IMR-90 (cell line): Measurements from ENCODE around the gene LRRC31. TPM values are rescaled to one million over a fixed set of nuclear protein-coding genes. Genes with fewer than 3 reads are reported as not detected.

Experiments used
- ATAC-seq: fragments of 200-7000 bp; cut with Tn5 transposase; 2 replicates; pipeline ENCODE4 v1.9.1; 2020; ENCODE audit warnings: low read depth, mild to moderate bottlenecking, moderate library complexity
- BruUV-seq: library from RNA; stranded (reverse); fragments of 400-500 nt; replicated peaks from 2 replicates; lab custom pipeline; 2021; lab: Mats Ljungman, UMichigan
- CTCF ChIA-PET: fragments of 300-600 bp; formaldehyde crosslinking; extraction: SDS; loops from one replicate; lab custom pipeline; 2021; ENCODE audit warnings: antibody characterized with exemption; lab: Yijun Ruan, JAX
- POLR2A ChIA-PET: fragments of 300-600 bp; sonication (Branson Sonifier 250); formaldehyde crosslinking; loops from one replicate; lab custom pipeline; 2022; ENCODE audit warnings: antibody characterized with exemption; ENCODE audit not compliant: unreplicated experiment; lab: Charles Lee
- DNase-seq: peaks from one replicate; pipeline ENCODE4 v3.0.0; 2013
- H2AFZ ChIP-seq: replicated peaks from 2 replicates; pipeline ENCODE3; 2013; ENCODE audit warnings: low read length, mild to moderate bottlenecking; ENCODE audit not compliant: poor library complexity
- H2AK5ac ChIP-seq: 2 replicates; pipeline ENCODE4 v1.6.1; 2013; ENCODE audit warnings: low read depth, low read length, inconsistent platforms
- H2AK9ac ChIP-seq: replicated peaks from 2 replicates; pipeline ENCODE3; 2013; ENCODE audit warnings: mild to moderate bottlenecking, low read depth, low read length, moderate library complexity; ENCODE audit not compliant: poor library complexity
- H2BK120ac ChIP-seq: 2 replicates; pipeline ENCODE4 v1.6.1; 2013; ENCODE audit warnings: low read depth, low read length, inconsistent platforms
- H2BK15ac ChIP-seq: 3 replicates; pipeline ENCODE4 v1.6.1; 2013; ENCODE audit warnings: low read depth, low read length, inconsistent platforms
- H2BK20ac ChIP-seq: 2 replicates; pipeline ENCODE4 v1.6.1; 2013; ENCODE audit warnings: low read depth, mild to moderate bottlenecking, inconsistent platforms, low read length, moderate library complexity
- H2BK5ac ChIP-seq: 2 replicates; pipeline ENCODE4 v1.6.1; 2013; ENCODE audit warnings: mild to moderate bottlenecking, low read depth, low read length, inconsistent platforms; ENCODE audit not compliant: poor library complexity, severe bottlenecking
- H3K14ac ChIP-seq: replicated peaks from 2 replicates; pipeline ENCODE4 v1.6.1; 2013; ENCODE audit warnings: low read depth, low read length, inconsistent platforms
- H3K18ac ChIP-seq: 2 replicates; pipeline ENCODE4 v1.6.1; 2013; ENCODE audit warnings: low read depth, low read length, control low read depth
- H3K23ac ChIP-seq: 2 replicates; pipeline ENCODE4 v1.6.1; 2013; ENCODE audit warnings: low read depth, low read length, inconsistent platforms
- H3K27ac ChIP-seq: 2 replicates; pipeline ENCODE4 v1.5.1; 2013; ENCODE audit warnings: mild to moderate bottlenecking, control low read depth, low read length; ENCODE audit not compliant: insufficient read depth
- H3K27me3 ChIP-seq: 2 replicates; pipeline ENCODE4 v1.6.1; 2013; ENCODE audit warnings: low read length; ENCODE audit not compliant: control insufficient read depth, insufficient read depth
- H3K36me3 ChIP-seq: 2 replicates; pipeline ENCODE4 v1.6.1; 2013; ENCODE audit warnings: low read length, mixed read lengths; ENCODE audit not compliant: control insufficient read depth, insufficient read depth
- H3K4ac ChIP-seq: 2 replicates; pipeline ENCODE4 v1.6.1; 2013; ENCODE audit warnings: low read depth, low read length, inconsistent platforms
- H3K4me1 ChIP-seq: 2 replicates; pipeline ENCODE4 v1.6.1; 2013; ENCODE audit warnings: low read length, mixed read lengths; ENCODE audit not compliant: control insufficient read depth, insufficient read depth
- H3K4me2 ChIP-seq: 2 replicates; pipeline ENCODE4 v1.6.1; 2013; ENCODE audit warnings: low read depth, mild to moderate bottlenecking, control low read depth, low read length, moderate library complexity
- H3K4me3 ChIP-seq: 2 replicates; pipeline ENCODE4 v1.5.1; 2013; ENCODE audit warnings: low read depth, mild to moderate bottlenecking, control low read depth, low read length, moderate library complexity; ENCODE audit not compliant: insufficient read depth
- H3K56ac ChIP-seq: 2 replicates; pipeline ENCODE4 v1.6.1; 2013; ENCODE audit warnings: low read length, inconsistent platforms; ENCODE audit not compliant: insufficient read depth; ENCODE audit errors: extremely low read depth
- H3K79me1 ChIP-seq, 2 experiments: 2 replicates each; pipeline ENCODE4 v1.6.1; 2013; ENCODE audit warnings: low read length in 2 of 2, inconsistent platforms in 1 of 2, low read depth in 1 of 2
- H3K9ac ChIP-seq: 2 replicates; pipeline ENCODE4 v1.6.1; 2013; ENCODE audit warnings: low read depth, low read length, control low read depth
- H3K9me1 ChIP-seq: 2 replicates; pipeline ENCODE4 v1.6.1; 2013; ENCODE audit warnings: low read length, inconsistent platforms; ENCODE audit not compliant: insufficient read depth
- H3K9me3 ChIP-seq: 2 replicates; pipeline ENCODE4 v1.6.1; 2013; ENCODE audit warnings: low read length; ENCODE audit not compliant: control insufficient read depth, insufficient read depth
- H4K20me1 ChIP-seq: 2 replicates; pipeline ENCODE4 v1.6.1; 2013; ENCODE audit warnings: low read length, inconsistent platforms; ENCODE audit not compliant: insufficient read depth
- H4K5ac ChIP-seq: 2 replicates; pipeline ENCODE4 v1.6.1; 2013; ENCODE audit warnings: mild to moderate bottlenecking, low read depth, low read length, control low read depth
- H4K8ac ChIP-seq, 2 experiments: 2 replicates each; pipeline ENCODE4 v1.6.1; 2013; ENCODE audit warnings: low read depth in 2 of 2, low read length in 2 of 2, control low read depth in 1 of 2, inconsistent platforms in 1 of 2
- H4K91ac ChIP-seq: 2 replicates; pipeline ENCODE4 v1.6.1; 2013; ENCODE audit warnings: low read depth, low read length, inconsistent platforms; ENCODE audit not compliant: insufficient read depth
- CEBPB ChIP-seq: IDR thresholded peaks from 2 replicates; pipeline ENCODE4 v1.6.1; 2012; ENCODE audit warnings: low read depth, low read length, improper control_type of control experiment
- CTCF ChIP-seq: conservative IDR thresholded peaks from 2 replicates; pipeline ENCODE4 v1.5.1; 2012; ENCODE audit warnings: mild to moderate bottlenecking, low read depth, low read length, improper control_type of control experiment
- RAD21 ChIP-seq: IDR thresholded peaks from 2 replicates; pipeline ENCODE4 v1.6.1; 2012; ENCODE audit warnings: low read length, improper control_type of control experiment
- WGBS, 2 experiments: methylation state at CpG; one replicate each; pipeline versions ENCODE4 v1.1.5 to v1.1.7; 2013; ENCODE audit warnings: missing lambda C conversion rate in 2 of 2; ENCODE audit not compliant: insufficient read length in 1 of 2; ENCODE audit errors: extremely low coverage in 2 of 2; 5-methylcytosine and 5-hydroxymethylcytosine counted together
- dilution Hi-C: fragments of 300-500 bp; cut with HindIII; formaldehyde crosslinking; loops from one replicate; pipeline ENCODE4 v1.14.3; 2018; ENCODE audit warnings: low sequenced_read_pairs; ENCODE audit not compliant: unreplicated experiment
- in situ Hi-C: fragments of 300-500 bp; cut with MboI; formaldehyde crosslinking; loops from 3 replicates; pipeline ENCODE4 v1.14.3; 2019; ENCODE audit warnings: low sequenced_read_pairs, inconsistent platforms, mixed read lengths
- intact Hi-C: fragments of 100-400 bp; cut with micrococcal nuclease; formaldehyde crosslinking; loops from 2 replicates; pipeline ENCODE4 v1.10.0; 2022
- polyA plus RNA-seq, 3 experiments: library from polyadenylated mRNA; depleted of rRNA; stranded (reverse); fragments of >200 nt; gene quantifications; 2 replicates each; pipeline ENCODE4 v1.2.3, GENCODE V29; 2012; ENCODE audit warnings: low replicate concordance in 1 of 3
- total RNA-seq: library from RNA; depleted of rRNA; stranded (reverse); fragments of >200 nt; gene quantifications from 2 replicates; pipeline ENCODE4 v1.2.3, GENCODE V29; 2012

LRRC31 gene
- total and polyA plus RNA-seq, 2 of the 4 experiments (the other 2 are of a cell fraction) = not detected

GRCh38 chr3:169871129-169871886 lies 1.6 kb upstream of the LRRC31 start:
- Histone ChIP-seq H3K27me3 (peaks cover 8% of the 10 kb centered on the region), H3K9me3 (no peaks in the 10 kb centered on the region), H4K5ac (no peak overlapping the region), H3K4me1 (no peaks in the 10 kb centered on the region), H3K36me3 (no peaks in the 10 kb centered on the region), H4K20me1 (no peaks in the 10 kb centered on the region), H3K23ac (no peak overlapping the region), H2AK5ac (no peak overlapping the region), H2BK15ac (no peak overlapping the region), H3K79me1 (no peaks in the 10 kb centered on the region), H3K56ac (no peak overlapping the region), H3K4me2 (no peak overlapping the region), H4K8ac (no peak overlapping the region), H3K4ac (no peak overlapping the region), H3K27ac (no peak overlapping the region), H4K91ac (no peak overlapping the region), H3K9me1 (no peaks in the 10 kb centered on the region), H3K4me3 (no peak overlapping the region), H3K9ac (no peak overlapping the region), H2AFZ (peak overlapping the region; percentile 51), H2AK9ac (no peak overlapping the region), H3K18ac (no peak overlapping the region), H2BK5ac (no peak overlapping the region), H3K14ac (no peak overlapping the region), H2BK120ac (no peak overlapping the region), H2BK20ac (no peak overlapping the region)
- in situ Hi-C loops (no loop called here), dilution Hi-C loops (no loop called here), intact Hi-C loops (loop anchor here (5.0 kb wide), 1 partner anchor 76 kb away; no protein-coding TSS in a partner anchor)
- ChIA-PET POLR2A (no interaction called here), CTCF (no interaction called here)
- 40% methylated on average over 1 of the region's 2 CpGs; no CpG with 5 or more reads in 1 of the 2 experiments for WGBS, 2 experiments
- TF ChIP-seq CTCF (no peak), RAD21 (no peak), CEBPB (no peak)
- BruUV-seq = no TSS peak
- no peak for ATAC-seq
- no peak for DNase-seq
